Measurements from ENCODE around the gene LDLRAD4. TPM values are rescaled to one million over a fixed set of nuclear protein-coding genes. Genes with fewer than 3 reads are reported as not detected.

LDLRAD4 gene
- total RNA-seq, 1 experiment from 2014 or later = 0.68 TPM

DNA sequence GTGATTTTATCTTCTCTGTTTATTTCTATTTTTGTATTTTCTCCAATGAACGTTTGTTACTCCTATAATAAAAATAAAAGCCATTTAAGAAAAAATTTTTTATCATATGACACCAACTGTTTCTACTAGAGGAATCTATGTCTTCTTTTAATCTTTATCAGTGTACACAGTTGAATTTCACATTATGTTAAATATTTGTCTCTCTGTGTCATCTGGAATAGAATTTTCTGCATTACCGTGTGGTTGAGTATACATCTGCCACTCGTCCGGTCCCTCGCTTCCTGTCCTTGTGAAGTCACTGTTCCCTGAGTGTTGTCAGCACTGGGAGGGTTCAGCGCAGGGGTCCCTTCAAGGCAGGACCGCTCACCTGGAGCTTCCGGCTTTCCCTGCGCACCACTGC is 99.2 kb downstream of the LDLRAD4 start:
- no peaks in the 10 kb centered on the region for H3K27me3 ChIP-seq (replicated peaks)
- H3K4me1 ChIP-seq (replicated peaks) = no peaks in the 10 kb centered on the region
- no peak overlapping the region for H3K27ac ChIP-seq
- no peak for DNase-seq (ENCODE audit: low read depth in 1 of 2, low spot score in 2 of 2)
- peaks cover 6% of the 10 kb centered on the region; the same call in 1 of the 2 replicates for H3K9me3 ChIP-seq (replicated peaks)
- H3K36me3 ChIP-seq = no peaks in the 10 kb centered on the region
- no peak overlapping the region for H3K4me3 ChIP-seq

DNA sequence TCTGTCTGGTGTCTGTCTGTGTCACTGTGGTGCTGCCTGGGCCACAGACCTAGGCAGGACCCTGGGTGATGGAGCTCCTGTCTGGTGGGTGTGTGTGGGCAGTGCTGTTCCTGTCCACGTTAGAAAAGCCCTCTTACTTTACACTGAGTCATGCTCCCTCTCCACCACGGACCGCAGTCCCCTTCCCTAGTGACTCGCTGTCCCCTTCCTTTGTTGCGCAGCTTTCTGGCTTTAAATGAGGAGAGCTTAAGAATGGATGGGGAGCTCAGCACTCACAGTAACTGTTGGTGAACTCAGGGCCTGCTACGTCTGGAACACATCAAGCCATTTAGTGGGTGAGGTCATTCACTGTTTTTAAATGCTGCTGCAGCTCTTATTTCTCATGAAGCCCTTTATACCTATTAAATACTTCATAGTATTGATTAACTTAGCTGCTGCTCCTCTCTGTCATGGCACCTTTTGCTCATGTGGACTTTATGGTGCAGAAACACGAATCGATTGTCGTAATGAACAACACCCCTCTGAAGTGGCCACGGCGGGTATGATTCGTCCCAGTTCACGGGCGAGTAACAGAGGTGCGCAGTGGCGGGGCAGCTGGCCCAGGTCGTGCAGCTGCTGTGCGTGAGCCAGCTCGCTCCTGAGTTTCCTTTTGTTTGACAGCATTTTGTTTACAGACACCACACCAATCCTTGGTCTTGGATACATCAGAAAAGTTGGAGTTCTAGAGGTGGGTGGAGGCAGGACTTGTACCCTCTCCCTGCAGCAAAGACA is 100.4 kb downstream of the LDLRAD4 start:
- no peak for DNase-seq (ENCODE audit: low read depth in 1 of 2, low spot score in 2 of 2)
- Histone ChIP-seq H3K36me3 (no peaks in the 10 kb centered on the region), H3K4me3 (no peak overlapping the region), H3K27ac (no peak overlapping the region), H3K4me1 (replicated peaks) (no peaks in the 10 kb centered on the region), H3K27me3 (replicated peaks) (no peaks in the 10 kb centered on the region), H3K9me3 (replicated peaks) (peaks cover 6% of the 10 kb centered on the region; the same call in 1 of the 2 replicates)

DNA sequence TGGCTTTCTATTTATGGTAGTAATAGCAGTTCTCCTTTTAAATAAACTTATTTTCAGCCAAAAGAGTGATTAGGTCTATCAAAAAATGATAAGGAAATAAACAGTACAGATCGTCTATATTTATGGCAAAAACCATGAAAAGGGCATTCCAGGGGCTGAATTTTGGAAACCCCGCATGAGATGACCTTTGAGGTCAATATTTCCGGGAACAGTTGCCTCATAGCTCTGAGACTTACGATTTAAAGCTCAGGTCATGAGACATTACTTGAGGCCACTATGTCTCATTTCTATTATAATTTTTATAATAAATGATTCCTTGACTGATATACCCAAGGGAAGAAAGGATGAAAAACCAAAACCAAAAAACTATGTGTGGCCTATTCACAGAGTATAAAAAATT is 101.1 kb downstream of the LDLRAD4 start:
- H3K4me1 ChIP-seq (replicated peaks) = no peaks in the 10 kb centered on the region
- peaks cover 6% of the 10 kb centered on the region; the same call in 1 of the 2 replicates for H3K9me3 ChIP-seq (replicated peaks)
- no peak for DNase-seq (ENCODE audit: low read depth in 1 of 2, low spot score in 2 of 2)
- H3K36me3 ChIP-seq = no peaks in the 10 kb centered on the region
- H3K27ac ChIP-seq = no peak overlapping the region
- H3K4me3 ChIP-seq = no peak overlapping the region
- H3K27me3 ChIP-seq (replicated peaks) = no peaks in the 10 kb centered on the region

DNA sequence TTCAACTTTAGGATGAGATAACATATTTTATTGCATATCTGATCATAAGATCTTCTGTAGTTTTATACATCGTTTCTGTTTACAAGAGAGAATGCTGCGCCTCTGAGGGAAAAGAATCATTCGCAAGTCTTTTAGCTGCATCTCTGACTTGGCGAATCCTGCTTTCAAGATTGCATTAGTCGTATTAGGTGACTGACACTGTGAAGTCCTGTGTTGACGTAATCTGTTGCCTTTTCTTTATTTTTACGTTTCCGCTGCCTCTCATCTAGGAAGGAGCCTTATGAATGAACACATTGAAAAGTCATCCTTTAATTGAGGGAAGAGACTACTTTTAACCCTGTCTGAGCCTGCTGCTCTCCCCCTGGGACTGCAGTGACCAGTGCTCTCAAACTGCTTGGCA is 101.5 kb downstream of the LDLRAD4 start:
- DNase-seq (ENCODE audit: low read depth in 1 of 2, low spot score in 2 of 2) = no peak
- H3K4me1 ChIP-seq (replicated peaks) = no peaks in the 10 kb centered on the region

DNA sequence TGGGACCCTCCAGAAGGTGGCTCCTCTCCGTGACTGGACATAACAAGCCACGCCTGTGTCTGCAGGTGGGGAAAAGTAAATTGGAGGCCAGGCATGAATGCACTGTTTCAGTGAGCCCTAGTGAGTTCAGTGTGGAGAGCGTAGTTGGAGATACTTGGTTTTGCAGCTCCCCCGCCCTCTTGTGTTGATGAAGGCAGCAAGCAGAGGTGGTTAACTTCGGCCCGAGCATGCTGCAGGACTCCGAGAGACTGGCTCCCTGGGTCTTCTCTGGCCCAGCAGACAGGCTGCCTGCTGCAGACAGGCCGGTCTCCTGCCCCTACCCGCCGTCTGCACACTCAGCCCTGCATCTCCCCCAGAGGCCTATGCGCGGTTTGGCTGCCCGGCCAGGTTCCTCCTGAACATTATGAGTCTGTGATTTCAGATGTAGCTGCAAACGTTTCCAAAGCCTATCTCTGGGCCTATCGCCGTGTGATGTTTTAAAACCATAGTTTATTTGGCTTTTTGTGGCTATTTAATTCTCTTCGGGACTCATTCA is 102.4 kb downstream of the LDLRAD4 start:
- Histone ChIP-seq H3K4me3 (no peak overlapping the region), H3K9me3 (replicated peaks) (peaks cover 4% of the 10 kb centered on the region; the same call in 1 of the 2 replicates), H3K27ac (no peak overlapping the region), H3K4me1 (replicated peaks) (no peaks in the 10 kb centered on the region), H3K36me3 (no peaks in the 10 kb centered on the region), H3K27me3 (replicated peaks) (no peaks in the 10 kb centered on the region)
- no peak for DNase-seq (ENCODE audit: low read depth in 1 of 2, low spot score in 2 of 2)

More for the DNA sequence above, 101.5 kb downstream of the LDLRAD4 start:
- H3K36me3 ChIP-seq = no peaks in the 10 kb centered on the region
- no peak overlapping the region for H3K27ac ChIP-seq
- H3K9me3 ChIP-seq (replicated peaks) = peaks cover 6% of the 10 kb centered on the region; the same call in 1 of the 2 replicates
- H3K4me3 ChIP-seq = no peak overlapping the region
- no peaks in the 10 kb centered on the region for H3K27me3 ChIP-seq (replicated peaks)

DNA sequence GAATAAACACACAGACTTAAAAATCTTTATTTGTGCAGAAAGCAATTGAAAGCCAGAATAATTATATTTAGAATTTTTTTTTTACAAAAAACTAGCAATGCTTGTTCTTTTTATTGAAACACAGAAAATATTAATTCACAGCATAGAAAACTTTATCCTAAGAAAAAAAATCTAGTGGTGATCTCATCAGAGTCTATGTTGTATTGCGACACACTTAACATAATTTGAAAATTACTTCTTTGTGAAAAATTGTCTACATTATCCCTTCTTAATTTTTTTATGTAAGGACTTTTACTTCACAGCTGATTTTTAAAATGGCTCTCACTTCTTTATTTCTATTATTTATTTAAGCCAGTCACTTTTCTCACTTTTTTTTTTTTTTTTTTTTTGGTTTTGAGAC is 103.4 kb downstream of the LDLRAD4 start:
- Histone ChIP-seq H3K27me3 (replicated peaks) (no peaks in the 10 kb centered on the region), H3K36me3 (no peaks in the 10 kb centered on the region), H3K4me1 (replicated peaks) (no peaks in the 10 kb centered on the region), H3K9me3 (replicated peaks) (no peaks in the 10 kb centered on the region), H3K4me3 (no peak overlapping the region), H3K27ac (no peak overlapping the region)
- no peak for DNase-seq (ENCODE audit: low read depth in 1 of 2, low spot score in 2 of 2)

DNA sequence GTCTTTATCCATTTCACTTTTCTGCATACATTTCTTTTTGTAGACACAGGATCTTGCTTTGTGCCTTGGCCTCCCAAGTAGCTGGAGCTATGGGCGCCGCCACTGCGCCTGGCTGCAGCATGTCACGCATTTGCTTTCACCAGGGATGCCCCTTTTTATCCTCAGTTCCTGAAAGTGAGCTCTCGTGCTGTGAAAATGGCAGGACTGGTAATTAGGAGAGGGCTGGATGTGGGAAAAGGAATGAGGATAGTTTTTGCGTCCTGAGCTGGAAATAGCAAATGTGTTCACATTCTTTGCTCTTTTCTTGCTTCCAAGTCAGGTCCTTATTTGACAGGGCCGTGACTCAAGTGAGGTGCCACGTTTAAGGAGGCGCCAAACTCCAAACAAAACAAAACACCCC is 104.6 kb downstream of the LDLRAD4 start:
- Histone ChIP-seq H3K27me3 (replicated peaks) (no peaks in the 10 kb centered on the region), H3K36me3 (no peaks in the 10 kb centered on the region), H3K4me1 (replicated peaks) (no peaks in the 10 kb centered on the region), H3K4me3 (no peak overlapping the region), H3K9me3 (replicated peaks) (no peaks in the 10 kb centered on the region), H3K27ac (no peak overlapping the region)
- DNase-seq (ENCODE audit: low read depth in 1 of 2, low spot score in 2 of 2) = no peak

DNA sequence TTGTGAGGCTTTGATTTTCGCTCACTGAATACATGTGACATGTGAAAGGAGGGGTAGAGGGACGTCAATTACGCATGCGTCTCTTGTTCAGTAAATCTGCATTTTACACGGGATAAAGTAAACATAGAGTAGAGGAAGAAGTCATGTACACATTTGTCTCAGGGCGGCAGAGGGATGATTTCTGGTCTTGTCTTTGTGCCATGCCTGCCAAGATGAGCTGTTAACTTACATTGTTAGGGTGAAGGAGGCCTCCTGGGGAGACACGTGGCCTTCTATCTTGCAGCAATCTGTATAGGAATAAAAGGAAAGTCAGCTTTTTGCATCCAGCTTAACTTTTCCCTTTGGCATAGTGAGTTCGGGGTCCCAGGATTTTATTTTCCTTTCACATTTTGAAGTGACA is 106.3 kb downstream of the LDLRAD4 start:
- H3K27me3 ChIP-seq (replicated peaks) = no peaks in the 10 kb centered on the region
- DNase-seq (ENCODE audit: low read depth in 1 of 2, low spot score in 2 of 2) = no peak
- H3K36me3 ChIP-seq = no peaks in the 10 kb centered on the region
- H3K27ac ChIP-seq = no peak overlapping the region
- H3K4me3 ChIP-seq = no peak overlapping the region
- H3K4me1 ChIP-seq (replicated peaks) = no peaks in the 10 kb centered on the region
- no peaks in the 10 kb centered on the region for H3K9me3 ChIP-seq (replicated peaks)

DNA sequence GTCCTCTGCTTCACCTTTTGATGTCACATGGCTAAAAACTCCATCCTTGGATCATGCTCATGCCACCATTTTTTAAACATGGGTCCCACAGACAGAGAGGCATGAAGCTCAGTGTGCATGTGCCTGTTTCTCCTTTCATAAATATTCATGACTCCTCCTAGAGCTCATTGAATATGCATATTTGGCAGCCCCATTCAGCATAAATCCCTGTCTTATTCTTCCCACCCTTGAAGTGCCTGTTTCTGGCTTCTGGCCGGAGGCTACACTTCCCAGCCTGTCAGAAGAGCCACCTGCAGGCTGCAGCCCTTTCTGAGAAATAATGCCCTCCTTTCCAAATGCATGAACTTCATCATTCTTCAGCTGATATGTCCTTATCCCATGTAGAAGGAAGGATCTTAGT is 109.7 kb downstream of the LDLRAD4 start:
- Histone ChIP-seq H3K4me3 (no peak overlapping the region), H3K27me3 (replicated peaks) (no peaks in the 10 kb centered on the region), H3K36me3 (no peaks in the 10 kb centered on the region), H3K4me1 (replicated peaks) (no peaks in the 10 kb centered on the region), H3K27ac (no peak overlapping the region), H3K9me3 (replicated peaks) (no peaks in the 10 kb centered on the region)
- no peak for DNase-seq (ENCODE audit: low read depth in 1 of 2, low spot score in 2 of 2)

DNA sequence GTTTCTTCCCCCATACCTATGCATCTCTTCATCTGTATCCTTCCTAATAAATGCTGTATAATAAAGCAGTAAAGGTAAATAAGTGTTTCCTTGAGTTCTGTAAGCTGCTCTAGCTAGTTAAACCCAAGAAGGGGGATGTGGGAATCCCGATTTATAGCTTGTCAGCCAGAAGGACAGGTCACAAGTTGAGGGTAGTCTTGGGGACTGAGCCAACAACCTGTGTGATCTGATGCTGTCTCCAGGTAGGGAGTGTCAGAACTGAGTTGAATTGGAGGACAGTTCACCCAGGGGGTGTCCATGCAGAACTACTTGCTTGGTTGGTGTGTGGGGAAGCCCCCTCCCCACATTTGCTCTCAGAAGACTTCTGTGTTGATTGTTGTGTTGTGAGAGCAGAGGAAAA is 112.4 kb downstream of the LDLRAD4 start:
- H3K9me3 ChIP-seq (replicated peaks) = no peaks in the 10 kb centered on the region
- H3K36me3 ChIP-seq = no peaks in the 10 kb centered on the region
- no peaks in the 10 kb centered on the region for H3K4me1 ChIP-seq (replicated peaks)
- no peak overlapping the region for H3K4me3 ChIP-seq
- no peaks in the 10 kb centered on the region for H3K27me3 ChIP-seq (replicated peaks)
- no peak for DNase-seq (ENCODE audit: low read depth in 1 of 2, low spot score in 2 of 2)
- no peak overlapping the region for H3K27ac ChIP-seq

DNA sequence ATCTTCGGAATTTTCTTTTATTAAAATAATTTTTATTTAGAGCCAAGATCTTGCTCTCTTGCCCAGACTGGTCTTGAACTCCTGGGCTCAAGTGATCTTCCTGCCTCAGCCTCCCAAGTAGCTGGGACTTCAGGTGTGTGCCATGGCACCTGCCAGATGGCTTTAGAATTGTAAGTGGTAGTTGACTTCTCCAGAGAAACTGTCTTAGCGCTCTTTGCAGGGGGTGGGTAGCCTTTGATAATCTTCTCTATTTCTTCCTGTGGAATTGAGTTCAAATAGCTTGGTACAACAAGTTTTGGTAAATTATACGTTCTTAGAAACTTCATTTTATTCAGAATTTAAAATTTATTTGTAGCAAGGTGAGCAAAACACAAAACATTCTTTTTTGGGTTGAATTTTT is 113.3 kb downstream of the LDLRAD4 start:
- Histone ChIP-seq H3K4me1 (replicated peaks) (no peaks in the 10 kb centered on the region), H3K4me3 (no peak overlapping the region), H3K27me3 (replicated peaks) (no peaks in the 10 kb centered on the region), H3K27ac (no peak overlapping the region), H3K9me3 (replicated peaks) (no peaks in the 10 kb centered on the region), H3K36me3 (no peaks in the 10 kb centered on the region)
- no peak for DNase-seq (ENCODE audit: low read depth in 1 of 2, low spot score in 2 of 2)

DNA sequence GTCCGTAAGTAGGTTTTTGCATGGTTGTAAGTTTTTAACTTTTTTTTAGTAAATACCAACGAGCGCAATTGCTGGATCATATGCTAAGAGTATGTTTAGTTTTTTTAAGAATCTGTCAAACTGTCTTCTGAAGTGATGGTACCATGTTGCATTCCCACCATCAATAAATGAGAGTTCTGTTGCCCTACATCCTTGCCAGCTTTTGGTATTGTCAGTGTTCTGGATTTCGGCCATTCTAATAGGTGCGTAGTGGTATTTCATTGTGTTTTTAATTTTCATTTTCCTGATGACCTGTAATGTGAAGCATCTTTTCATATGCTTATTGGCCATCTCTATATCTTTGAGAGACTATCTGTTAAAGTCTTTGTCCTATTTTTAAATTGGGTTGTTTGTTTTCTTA is 114.3 kb downstream of the LDLRAD4 start:
- H3K9me3 ChIP-seq (replicated peaks) = no peaks in the 10 kb centered on the region
- H3K36me3 ChIP-seq = no peaks in the 10 kb centered on the region
- no peaks in the 10 kb centered on the region for H3K4me1 ChIP-seq (replicated peaks)
- H3K27ac ChIP-seq = no peak overlapping the region
- H3K4me3 ChIP-seq = no peak overlapping the region
- no peaks in the 10 kb centered on the region for H3K27me3 ChIP-seq (replicated peaks)
- DNase-seq (ENCODE audit: low read depth in 1 of 2, low spot score in 2 of 2) = no peak

DNA sequence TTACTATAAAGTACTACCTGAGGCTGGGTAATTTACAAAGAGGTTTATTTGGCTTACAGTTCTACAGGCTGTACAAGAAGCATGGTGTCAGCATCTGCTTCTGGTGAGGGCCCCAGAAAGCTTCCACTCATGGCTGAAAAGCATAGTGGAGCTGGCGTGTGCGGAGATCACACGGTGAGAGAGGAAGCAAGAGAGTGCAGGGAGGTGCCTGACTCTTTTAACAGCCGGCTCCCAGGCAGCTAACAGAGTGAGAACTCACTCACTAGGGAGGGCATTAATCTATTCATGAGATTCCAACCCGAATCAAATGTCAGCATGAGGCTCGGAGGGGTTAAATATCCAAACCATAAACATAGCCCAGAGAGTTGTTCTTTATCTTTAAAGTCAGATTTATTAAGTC is 117.3 kb downstream of the LDLRAD4 start:
- Histone ChIP-seq H3K27me3 (replicated peaks) (no peaks in the 10 kb centered on the region), H3K36me3 (no peaks in the 10 kb centered on the region), H3K4me1 (replicated peaks) (no peaks in the 10 kb centered on the region), H3K9me3 (replicated peaks) (no peaks in the 10 kb centered on the region), H3K4me3 (no peak overlapping the region), H3K27ac (no peak overlapping the region)
- no peak for DNase-seq (ENCODE audit: low read depth in 1 of 2, low spot score in 2 of 2)

DNA sequence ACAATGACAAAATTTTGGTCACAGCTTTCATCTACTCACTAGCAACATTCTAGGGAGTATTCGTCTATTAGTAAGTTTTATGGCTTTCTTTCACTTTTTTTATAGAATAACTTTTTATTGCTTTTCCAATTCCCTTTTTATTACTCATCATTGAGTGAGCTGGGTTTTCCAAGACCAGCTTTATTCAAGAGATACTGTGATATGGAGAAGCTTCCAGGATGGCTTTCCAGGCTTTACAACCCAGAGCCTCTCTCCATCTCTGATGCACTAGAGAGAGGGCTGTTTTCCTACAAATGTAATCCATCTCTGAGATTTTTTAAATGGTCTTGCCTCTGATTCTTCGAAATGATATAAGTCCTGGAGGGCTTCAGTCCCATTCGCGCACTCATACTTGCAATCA is 118.3 kb downstream of the LDLRAD4 start:
- Histone ChIP-seq H3K9me3 (replicated peaks) (no peaks in the 10 kb centered on the region), H3K27me3 (replicated peaks) (no peaks in the 10 kb centered on the region), H3K36me3 (no peaks in the 10 kb centered on the region), H3K4me3 (no peak overlapping the region), H3K27ac (no peak overlapping the region), H3K4me1 (replicated peaks) (no peaks in the 10 kb centered on the region)
- DNase-seq (ENCODE audit: low read depth in 1 of 2, low spot score in 2 of 2) = no peak

DNA sequence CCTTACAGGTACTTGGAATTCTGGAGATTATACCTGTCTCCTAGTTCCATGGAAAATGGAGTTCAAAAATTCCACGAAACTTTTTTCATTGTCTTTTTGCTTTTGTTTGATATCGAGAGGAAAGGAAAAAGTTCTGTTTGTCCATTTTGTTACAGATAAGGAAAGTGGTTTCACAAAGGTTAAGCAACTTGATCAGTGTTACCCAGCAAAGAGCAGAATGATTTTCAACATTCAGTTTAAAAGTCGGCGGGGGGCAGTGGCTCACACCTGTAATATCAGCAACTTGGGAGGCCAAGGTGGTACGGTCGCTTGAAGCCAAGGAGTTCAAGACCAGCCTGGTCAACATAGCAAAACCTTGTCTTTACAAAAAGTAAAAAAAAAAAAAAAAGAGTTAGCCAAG is 118.8 kb downstream of the LDLRAD4 start:
- Histone ChIP-seq H3K9me3 (replicated peaks) (no peaks in the 10 kb centered on the region), H3K36me3 (no peaks in the 10 kb centered on the region), H3K27me3 (replicated peaks) (no peaks in the 10 kb centered on the region), H3K4me3 (no peak overlapping the region), H3K27ac (no peak overlapping the region), H3K4me1 (replicated peaks) (no peaks in the 10 kb centered on the region)
- DNase-seq (ENCODE audit: low read depth in 1 of 2, low spot score in 2 of 2) = no peak
